ENCODE measurements around the gene FOXK1. TPM values are rescaled to one million over a fixed set of nuclear protein-coding genes. Genes with fewer than 3 reads are reported as not detected.
"Not testable (repeated sequence)": the region's sequence is repeated elsewhere in the genome, so short reads cannot be mapped to it uniquely, and the experiment has no call there.

Gene FOXK1
- 22.1 and 23.4 TPM in 2 replicates for total RNA-seq (2014; rRNA removed; shearing (Covaris generic))

DNA sequence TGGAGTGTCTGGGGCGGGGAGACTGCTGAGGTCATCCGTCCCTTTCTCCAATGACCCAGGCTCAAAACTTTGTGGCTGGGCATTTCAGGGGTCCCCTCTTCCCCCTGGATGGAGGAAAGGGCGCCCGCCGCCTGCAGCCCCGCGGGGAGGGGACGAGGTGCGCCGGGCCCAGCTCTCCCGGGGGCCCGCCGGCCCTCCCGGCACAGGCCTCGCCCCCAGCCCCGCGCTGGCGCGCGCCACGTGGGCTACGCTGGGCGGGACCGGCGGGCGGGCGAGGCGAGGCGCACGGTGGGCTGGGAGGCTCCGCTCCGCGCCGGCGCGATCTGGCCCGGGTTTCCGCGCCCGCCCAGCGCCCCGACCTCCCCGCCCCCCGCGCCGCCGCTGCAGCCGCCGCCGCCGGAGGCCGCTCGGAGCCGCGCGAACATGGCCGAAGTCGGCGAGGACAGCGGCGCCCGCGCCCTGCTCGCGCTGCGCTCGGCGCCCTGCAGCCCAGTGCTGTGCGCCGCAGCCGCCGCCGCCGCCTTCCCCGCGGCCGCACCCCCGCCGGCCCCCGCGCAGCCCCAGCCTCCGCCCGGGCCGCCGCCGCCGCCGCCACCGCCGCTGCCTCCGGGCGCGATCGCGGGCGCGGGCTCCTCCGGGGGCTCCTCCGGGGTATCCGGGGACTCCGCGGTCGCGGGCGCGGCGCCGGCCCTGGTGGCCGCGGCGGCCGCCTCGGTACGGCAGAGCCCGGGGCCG, at the start of gene FOXK1:
Gene FOXK1, plus strand, starts transcription at position 410 of the 735 bp plus-strand sequence. Its CDS starts 14 bp downstream, at position 424.
- peak; percentile 79 to 84 for DNase-seq
- H3K36me3 ChIP-seq: no peaks in the 10 kb centered on the region
- H3K4me1 ChIP-seq: peaks cover 7% of the 10 kb centered on the region
- H3K27me3 ChIP-seq: no peaks in the 10 kb centered on the region
- no peaks in the 10 kb centered on the region for H3K9me3 ChIP-seq (replicated peaks)
- peak within 1 kb of the TSS; percentile 30; the same call in 1 of the 2 replicates for H3K27ac ChIP-seq
- peak within 1 kb of the TSS; percentile 99 for H3K4me3 ChIP-seq

DNA sequence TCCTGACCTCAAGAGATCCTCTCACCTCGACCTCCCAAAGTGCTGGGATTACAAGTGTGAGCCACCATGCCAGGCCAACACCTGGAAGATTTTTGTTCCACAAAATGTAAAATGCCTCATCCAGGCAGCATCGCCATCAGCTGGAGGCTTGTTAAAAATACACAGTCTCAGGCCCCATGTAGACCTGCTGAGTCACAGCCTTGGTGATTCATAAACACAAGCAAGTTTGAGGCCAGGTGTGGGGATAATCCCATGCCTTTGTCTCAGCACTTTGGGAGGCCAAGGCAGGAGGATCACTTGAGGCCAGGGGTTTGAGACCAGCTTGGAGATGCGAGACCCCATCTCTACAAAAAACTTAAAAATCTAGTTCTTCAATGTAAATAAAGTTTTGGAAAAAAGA, 49.1 kb upstream of the FOXK1 start:
- H3K27me3 ChIP-seq: no peaks in the 10 kb centered on the region
- no peak overlapping the region for H3K27ac ChIP-seq
- H3K4me3 ChIP-seq: no peak overlapping the region
- H3K36me3 ChIP-seq: no peaks in the 10 kb centered on the region
- no peaks in the 10 kb centered on the region for H3K4me1 ChIP-seq
- peak in 1 of 2 experiments; percentile 20 for DNase-seq
- no peaks in the 10 kb centered on the region for H3K9me3 ChIP-seq (replicated peaks)

DNA sequence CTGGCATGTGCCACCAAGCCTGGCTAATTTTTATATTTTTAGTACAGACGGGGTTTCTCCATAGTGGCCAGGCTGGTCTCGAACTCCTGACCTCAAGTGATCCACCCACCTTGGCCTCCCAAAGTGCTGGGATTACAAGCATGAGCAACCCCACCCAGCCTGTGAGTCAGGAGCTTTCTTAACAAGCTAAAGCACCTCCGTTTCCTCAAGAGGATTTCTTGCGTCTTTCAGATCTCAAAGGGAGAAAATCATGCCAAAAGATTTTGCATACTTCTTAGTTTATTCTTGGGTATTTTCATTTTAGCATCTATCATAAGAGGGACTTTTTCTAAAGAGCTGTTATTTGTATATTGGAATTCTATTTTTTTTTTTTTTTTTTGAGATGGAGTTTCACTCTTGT, 47.9 kb upstream of the FOXK1 start:
- Histone ChIP-seq H3K27me3 (no peaks in the 10 kb centered on the region), H3K36me3 (no peaks in the 10 kb centered on the region), H3K27ac (no peak overlapping the region), H3K9me3 (replicated peaks) (no peaks in the 10 kb centered on the region), H3K4me3 (no peak overlapping the region), H3K4me1 (no peaks in the 10 kb centered on the region)
- no peak for DNase-seq

DNA sequence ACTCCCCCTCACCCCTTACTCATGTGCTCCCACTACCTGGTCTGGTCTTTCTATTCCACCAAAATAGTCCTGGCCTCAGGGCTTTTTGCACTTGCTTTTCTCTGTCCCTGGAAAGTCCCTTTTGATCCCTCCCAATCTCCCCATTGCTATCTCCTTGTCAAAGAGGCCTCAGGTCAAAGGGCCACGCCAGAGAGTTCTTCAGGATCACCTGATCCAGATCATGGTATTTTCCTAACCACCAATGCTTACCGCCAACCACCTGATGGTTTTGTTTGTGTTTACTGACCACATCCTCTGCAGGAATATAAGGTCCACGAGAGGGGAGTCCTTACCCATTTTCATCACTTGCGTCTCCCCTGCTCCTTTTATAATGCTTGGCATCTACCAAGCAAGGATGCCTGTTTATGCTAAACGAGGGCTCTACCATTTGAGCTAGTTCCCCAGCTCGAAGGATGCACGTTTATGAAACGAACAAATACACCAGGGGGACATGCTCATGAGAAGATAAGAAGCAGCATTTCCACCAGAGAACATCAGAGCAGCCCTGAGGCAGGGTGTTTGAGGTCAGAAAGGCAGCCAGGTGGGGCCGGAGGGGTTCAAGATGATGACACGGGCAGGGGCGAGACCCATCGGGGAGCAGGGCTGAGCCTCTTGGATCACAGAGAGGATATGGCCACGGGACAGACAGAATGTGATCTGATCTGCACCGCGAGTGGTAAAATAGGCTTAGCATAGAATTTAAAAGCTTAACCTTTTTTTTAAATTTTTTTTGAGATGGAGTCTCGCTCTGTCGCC, 43.1 kb upstream of the FOXK1 start:
- no peaks in the 10 kb centered on the region for H3K9me3 ChIP-seq (replicated peaks)
- H3K4me3 ChIP-seq: no peak overlapping the region
- no peaks in the 10 kb centered on the region for H3K4me1 ChIP-seq
- H3K27ac ChIP-seq: no peak overlapping the region
- H3K27me3 ChIP-seq: no peaks in the 10 kb centered on the region
- no peak for DNase-seq
- no peaks in the 10 kb centered on the region for H3K36me3 ChIP-seq

DNA sequence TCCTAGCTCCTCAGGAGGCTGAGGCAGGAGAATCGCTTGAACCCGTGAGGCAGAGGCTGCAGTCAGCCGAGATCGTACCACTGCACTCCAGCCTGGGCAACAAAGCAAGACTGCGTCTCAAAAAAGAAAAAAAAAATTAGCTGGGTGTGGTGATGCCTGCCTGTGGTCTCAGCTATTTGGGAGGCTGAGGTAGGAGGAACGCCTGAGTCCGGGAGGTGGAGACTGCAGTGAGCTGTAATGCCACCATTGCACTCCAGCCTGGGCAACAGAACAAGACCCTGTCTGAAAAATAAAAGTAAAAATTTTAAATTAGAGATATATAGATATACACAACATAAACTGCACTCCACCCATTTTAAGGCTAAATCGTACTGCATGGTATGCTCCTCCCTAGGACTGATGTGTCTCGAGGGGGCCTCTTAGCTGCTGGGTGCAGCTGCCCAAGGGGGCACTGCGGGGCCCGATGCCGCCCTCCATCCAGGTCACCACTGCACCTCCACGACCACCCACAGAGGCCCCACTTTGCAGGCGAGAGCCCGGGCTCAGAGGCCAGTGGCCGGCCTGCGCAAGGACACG, 40.9 kb upstream of the FOXK1 start:
- H3K36me3 ChIP-seq: no peaks in the 10 kb centered on the region
- no peaks in the 10 kb centered on the region for H3K27me3 ChIP-seq
- H3K27ac ChIP-seq: no peak overlapping the region
- no peak for DNase-seq
- peak overlapping the region; percentile 58 for H3K4me3 ChIP-seq
- H3K9me3 ChIP-seq (replicated peaks): no peaks in the 10 kb centered on the region
- H3K4me1 ChIP-seq: no peaks in the 10 kb centered on the region

DNA sequence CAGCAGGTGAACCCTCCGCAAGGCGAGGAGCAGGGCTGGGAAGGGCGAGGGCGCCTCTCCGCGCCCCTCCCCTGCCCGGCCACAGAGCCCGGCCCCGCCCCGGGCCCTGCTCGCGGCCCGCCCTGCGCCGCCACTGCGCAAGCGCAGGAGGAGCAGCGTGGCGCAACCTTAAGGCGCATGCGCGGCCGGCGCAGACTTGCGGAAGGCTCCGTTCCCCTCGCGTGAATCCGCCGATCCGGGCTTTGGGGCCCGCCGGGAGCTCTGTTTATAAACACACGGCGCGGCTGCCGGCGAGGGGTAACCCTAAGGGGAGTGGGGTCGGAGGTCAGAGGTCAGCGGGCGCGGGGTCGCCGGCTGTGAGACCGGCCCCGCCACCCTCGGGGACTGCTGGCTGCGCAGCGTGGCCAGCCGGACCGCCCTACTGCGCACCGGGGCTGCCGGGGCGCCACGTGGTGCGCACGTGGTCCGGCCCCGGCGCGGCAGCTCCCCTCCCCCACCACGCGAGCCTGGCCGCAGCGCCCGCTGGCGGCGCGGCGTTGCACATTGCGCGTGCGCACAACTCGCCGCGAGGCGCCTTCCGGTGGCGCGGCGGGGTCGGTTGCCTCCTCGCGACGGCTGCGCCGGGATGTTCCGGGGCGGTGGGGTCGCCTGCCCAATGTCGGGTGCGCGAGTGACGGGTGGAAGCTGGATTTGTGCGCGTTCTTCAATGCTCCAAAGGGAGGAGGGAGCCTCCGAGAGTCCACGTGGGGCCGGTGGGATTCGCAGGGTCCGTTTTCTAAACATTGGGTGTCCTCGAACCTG, 40.2 kb upstream of the FOXK1 start:
- Histone ChIP-seq H3K27me3 (no peaks in the 10 kb centered on the region), H3K4me1 (no peaks in the 10 kb centered on the region), H3K9me3 (replicated peaks) (no peaks in the 10 kb centered on the region), H3K4me3 (peak overlapping the region; percentile 58), H3K36me3 (no peaks in the 10 kb centered on the region), H3K27ac (no peak overlapping the region)
- DNase-seq: peak; percentile 89 to 94

DNA sequence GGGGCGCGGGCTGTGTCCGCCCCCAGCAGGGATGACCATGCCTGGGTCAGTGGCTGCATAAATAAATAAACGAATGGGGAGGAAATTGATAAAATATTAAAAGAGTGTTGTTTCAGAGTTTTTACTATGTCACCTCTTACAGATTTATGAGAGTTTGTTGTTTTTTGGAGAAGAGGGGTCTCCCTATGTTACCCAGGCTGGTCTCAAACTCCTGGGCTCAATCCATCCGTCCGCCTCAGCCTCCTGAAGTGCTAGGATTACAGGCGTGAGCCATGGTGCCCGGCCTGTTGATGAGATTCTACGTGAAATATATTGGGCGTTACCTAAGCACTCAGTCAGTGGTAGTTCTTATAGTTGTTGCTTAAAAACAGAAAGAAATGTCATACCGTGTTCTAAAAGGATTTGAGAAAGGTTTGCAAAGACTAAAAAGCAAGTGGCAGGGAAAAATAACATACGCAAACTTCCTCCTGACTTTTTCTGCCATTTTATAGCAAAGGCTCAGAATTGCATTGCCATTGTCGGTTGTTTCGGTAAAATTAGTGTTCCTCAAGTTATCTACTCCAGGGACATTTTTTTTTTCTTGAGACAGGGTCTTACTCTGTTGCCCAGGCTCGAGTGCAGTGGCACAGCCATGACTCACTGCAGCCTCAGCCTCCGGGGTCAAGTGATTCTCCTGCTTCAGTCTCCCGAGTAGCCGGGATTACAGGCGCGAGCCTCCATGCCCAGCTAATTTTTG, 39.5 kb upstream of the FOXK1 start:
- Histone ChIP-seq H3K27ac (no peak overlapping the region), H3K9me3 (replicated peaks) (no peaks in the 10 kb centered on the region), H3K27me3 (no peaks in the 10 kb centered on the region), H3K4me1 (no peaks in the 10 kb centered on the region), H3K4me3 (no peak overlapping the region), H3K36me3 (no peaks in the 10 kb centered on the region)
- DNase-seq: no peak

DNA sequence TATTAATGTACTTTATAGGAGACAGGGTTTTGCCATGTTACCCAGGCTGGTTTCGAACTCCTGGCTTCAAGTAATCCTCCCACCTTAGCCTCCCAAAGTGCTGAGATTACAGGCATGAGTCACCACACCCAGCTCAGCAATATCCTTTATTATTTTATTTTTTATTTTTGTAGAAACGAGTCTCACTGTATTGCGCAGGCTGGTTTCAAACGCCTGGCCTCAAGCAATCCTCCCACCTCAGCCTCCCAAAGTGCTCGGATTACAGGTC, 39.0 kb upstream of the FOXK1 start:
- not testable (repeated sequence) for H3K27me3 ChIP-seq; H3K4me3 ChIP-seq; H3K27ac ChIP-seq; H3K36me3 ChIP-seq; DNase-seq; H3K4me1 ChIP-seq; H3K9me3 ChIP-seq (replicated peaks)

DNA sequence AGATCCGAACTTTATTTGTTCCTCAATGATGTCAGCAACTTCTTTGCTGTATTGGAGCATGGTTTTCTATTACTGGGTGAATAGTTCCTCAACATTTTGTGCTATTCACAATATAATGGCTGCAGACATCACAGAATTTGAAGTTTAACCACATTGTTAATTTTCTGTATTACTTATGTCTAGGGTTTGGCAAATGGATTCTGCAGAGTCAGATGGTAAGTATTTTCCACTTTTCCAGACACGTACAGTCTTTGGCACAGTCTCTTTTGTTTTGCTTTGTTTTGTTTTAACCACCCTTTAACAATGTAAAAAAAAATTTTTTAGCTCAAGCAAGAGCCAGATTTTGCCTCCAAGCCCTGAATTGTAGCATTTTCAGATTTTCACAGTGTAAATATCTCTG, 36.8 kb upstream of the FOXK1 start:
- Histone ChIP-seq H3K36me3 (no peaks in the 10 kb centered on the region), H3K9me3 (replicated peaks) (no peaks in the 10 kb centered on the region), H3K4me3 (no peak overlapping the region), H3K27me3 (no peaks in the 10 kb centered on the region), H3K4me1 (no peaks in the 10 kb centered on the region), H3K27ac (no peak overlapping the region)
- no peak for DNase-seq

DNA sequence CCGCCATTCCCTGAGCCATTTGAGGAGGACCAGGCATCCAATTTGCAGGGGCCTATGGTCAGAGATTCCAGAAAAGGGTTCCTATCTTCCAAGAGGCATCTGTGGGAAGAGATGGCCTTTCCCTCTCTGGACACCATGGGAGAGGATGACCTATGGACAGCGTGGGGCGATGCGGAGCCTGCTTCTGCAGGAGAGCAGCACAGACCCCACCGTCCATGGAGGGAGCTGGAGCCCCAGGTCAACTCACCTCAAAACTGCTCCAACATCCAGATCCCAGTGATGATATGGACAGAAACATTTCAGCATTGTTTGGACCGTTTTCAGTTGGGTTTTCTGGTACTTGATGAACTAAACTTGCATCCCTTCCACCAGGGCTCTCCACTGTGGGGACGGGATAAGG, 34.0 kb upstream of the FOXK1 start:
- H3K4me3 ChIP-seq: no peak overlapping the region
- H3K36me3 ChIP-seq: no peaks in the 10 kb centered on the region
- no peaks in the 10 kb centered on the region for H3K4me1 ChIP-seq
- H3K27me3 ChIP-seq: no peaks in the 10 kb centered on the region; the same call in 1 of the 2 replicates
- no peak for DNase-seq
- H3K9me3 ChIP-seq (replicated peaks): no peaks in the 10 kb centered on the region
- no peak overlapping the region for H3K27ac ChIP-seq

DNA sequence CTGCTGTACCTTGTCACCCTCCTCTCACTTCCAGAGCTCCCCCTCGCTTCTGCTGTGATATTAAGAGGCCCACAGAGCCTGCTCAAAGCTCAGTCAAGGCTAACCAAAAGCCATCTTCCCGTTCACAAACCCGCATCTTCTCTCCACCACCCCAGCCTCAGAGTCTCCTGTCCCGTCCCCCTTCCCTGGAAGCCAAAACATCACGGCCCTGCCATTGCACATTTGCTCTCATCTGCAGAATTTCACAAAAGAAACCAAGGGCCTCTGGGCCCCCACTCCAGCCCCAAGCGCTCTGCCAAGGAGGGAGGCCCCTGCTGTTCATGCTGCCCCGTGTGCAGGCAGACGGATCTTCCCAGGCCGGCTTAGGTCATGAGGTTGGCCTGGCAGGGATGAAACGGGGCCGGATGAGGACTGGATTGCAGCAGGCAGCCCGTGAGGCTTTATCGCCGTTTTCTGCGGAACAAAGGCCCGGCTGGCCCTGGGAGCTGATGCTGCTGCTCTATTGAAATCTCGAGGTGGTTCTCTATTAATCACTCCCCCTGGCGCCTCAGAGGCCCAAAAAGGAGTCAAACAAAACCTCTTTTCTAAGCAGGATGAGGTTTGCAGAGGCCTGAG, 31.6 kb upstream of the FOXK1 start:
- no peak overlapping the region for H3K4me3 ChIP-seq
- no peaks in the 10 kb centered on the region for H3K36me3 ChIP-seq
- no peaks in the 10 kb centered on the region for H3K9me3 ChIP-seq (replicated peaks)
- no peaks in the 10 kb centered on the region; the same call in 1 of the 2 replicates for H3K27me3 ChIP-seq
- DNase-seq: peak in 1 of 2 experiments; percentile 16
- no peaks in the 10 kb centered on the region for H3K4me1 ChIP-seq
- no peak overlapping the region for H3K27ac ChIP-seq

DNA sequence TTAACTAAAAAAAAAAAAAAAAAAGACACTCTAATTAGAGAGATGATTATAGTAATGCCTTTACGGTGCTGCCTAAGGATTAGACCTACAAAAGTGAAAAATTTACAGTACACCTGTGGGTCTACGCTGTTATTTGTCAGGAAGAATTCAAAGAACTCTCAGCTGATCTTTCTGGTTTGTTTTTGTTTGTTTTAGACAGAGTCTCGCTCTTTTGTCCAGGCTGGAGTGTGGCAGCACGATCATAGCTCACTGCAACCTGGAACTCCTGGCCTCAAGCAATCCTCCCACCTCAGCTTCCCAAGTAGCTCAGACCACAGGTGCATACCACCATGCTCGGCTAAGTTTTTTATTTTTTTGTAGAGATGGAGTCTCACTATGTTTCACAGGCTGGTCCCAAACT, 28.3 kb upstream of the FOXK1 start:
- Histone ChIP-seq H3K9me3 (replicated peaks) (no peaks in the 10 kb centered on the region), H3K27me3 (no peaks in the 10 kb centered on the region; the same call in 1 of the 2 replicates), H3K4me3 (no peak overlapping the region), H3K36me3 (no peaks in the 10 kb centered on the region), H3K4me1 (no peaks in the 10 kb centered on the region), H3K27ac (no peak overlapping the region)
- no peak for DNase-seq

DNA sequence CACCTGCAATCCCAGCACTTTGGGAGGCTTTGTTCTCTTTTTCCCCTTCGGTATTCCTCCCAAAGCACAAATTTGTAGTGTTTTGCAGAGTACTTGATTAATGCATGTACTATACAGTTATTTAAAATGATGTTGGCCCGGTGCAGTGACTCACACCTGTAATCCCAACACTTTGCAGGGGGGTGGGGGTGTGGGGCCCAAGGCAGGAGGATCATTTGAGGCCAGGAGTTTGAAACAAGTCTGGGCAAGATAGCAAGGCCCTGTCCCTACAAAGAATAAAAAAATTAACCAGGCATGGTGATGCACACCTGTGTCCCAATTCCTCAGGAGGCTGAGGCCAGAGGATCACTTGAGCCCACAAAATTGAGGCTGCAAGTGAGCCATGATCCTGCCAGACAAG, 26.8 kb upstream of the FOXK1 start:
- no peak overlapping the region for H3K27ac ChIP-seq
- no peak for DNase-seq
- H3K9me3 ChIP-seq (replicated peaks): 0 out of 2 replicates have a peak, but pooled peaks cover 3% of the 10 kb centered on the region
- no peak overlapping the region for H3K4me3 ChIP-seq
- H3K27me3 ChIP-seq: no peaks in the 10 kb centered on the region; the same call in 1 of the 2 replicates
- H3K4me1 ChIP-seq: no peaks in the 10 kb centered on the region
- H3K36me3 ChIP-seq: no peaks in the 10 kb centered on the region

DNA sequence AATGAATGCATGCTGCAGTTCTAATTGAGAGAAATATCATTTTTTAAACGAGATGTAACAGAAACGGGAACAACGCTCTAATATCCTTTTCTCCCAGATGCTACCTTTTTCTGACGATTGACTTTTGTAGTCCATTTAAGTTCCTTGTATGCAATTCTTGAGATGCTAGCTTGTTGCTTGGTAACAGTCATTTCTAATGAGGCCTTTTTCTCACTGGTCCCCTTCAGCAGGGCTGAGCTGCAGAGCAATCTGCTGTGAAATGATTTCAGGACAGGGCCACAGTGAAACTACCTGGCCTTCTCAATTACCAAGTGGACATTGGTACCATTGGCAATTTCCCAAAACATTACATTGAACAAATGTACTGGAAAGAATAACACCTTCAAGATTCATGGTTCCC, 26.2 kb upstream of the FOXK1 start:
- no peaks in the 10 kb centered on the region for H3K36me3 ChIP-seq
- H3K9me3 ChIP-seq (replicated peaks): 0 out of 2 replicates have a peak, but pooled peaks cover 3% of the 10 kb centered on the region

More for the DNA sequence above, 26.2 kb upstream of the FOXK1 start:
- Histone ChIP-seq H3K4me3 (no peak overlapping the region), H3K27ac (no peak overlapping the region), H3K27me3 (no peaks in the 10 kb centered on the region; the same call in 1 of the 2 replicates), H3K4me1 (no peaks in the 10 kb centered on the region)
- DNase-seq: no peak

Data from SJCRH30 (cell line).